Measurements from ENCODE around the gene ZNF212.
"Not testable (repeated sequence)": the region's sequence is repeated elsewhere in the genome, so short reads cannot be mapped to it uniquely, and the experiment has no call there.

The ZNF212 gene

DNA sequence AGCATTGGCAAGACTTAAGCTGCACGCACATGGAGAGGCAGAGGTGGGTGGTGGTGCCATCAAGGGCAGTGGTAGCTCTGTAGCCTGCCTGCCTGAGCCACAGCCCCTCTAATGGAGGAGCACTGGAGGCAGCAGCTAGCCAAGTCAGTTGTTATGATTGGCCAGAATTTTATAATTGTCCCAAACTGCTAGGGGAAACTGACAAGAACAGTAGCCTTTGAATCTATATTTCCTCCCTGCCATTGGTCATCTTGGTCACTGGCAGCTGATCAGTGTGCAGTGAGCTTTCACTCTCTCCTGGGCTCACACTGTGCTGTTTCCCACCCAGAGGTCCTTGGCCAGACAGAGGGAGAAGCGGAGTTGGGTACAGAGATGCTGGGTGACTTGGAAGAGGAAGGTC lies 12.9 kb downstream of the ZNF212 start:
- Mint-ChIP-seq H3K36me3 (ENCODE audit: low read depth) (peaks cover 25% of the 10 kb centered on the region), H3K4me3 (no peak overlapping the region), H3K9me3 (no peaks in the 10 kb centered on the region), H3K4me1 (ENCODE audit: low read depth) (peaks cover 15% of the 10 kb centered on the region), H3K27me3 (ENCODE audit: low read depth) (no peaks in the 10 kb centered on the region), H3K27ac (no peak overlapping the region)
- no peak for DNase-seq (ENCODE audit: low spot score)

DNA sequence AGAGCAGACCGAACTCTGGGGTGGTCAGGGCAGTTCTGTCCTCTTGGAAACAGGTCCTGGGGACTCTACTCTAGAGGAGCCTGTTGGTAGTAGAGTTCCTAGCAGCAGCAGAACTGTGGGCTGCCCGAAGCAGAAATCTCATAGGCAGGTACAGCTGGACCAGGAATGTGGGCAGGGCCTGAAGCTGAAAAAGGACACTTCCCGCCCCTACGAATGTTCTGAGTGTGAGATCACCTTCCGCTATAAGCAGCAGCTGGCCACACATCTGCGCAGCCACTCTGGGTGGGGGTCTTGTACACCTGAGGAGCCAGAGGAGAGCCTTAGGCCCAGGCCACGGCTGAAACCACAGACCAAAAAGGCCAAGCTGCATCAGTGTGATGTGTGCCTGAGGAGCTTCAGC lies 14.2 kb downstream of the ZNF212 start:
- H3K4me1 Mint-ChIP-seq (ENCODE audit: low read depth), result peaks cover 5% of the 10 kb centered on the region
- peaks cover 22% of the 10 kb centered on the region for H3K36me3 Mint-ChIP-seq (ENCODE audit: low read depth)
- H3K4me3 Mint-ChIP-seq, result no peak overlapping the region
- no peak overlapping the region for H3K27ac Mint-ChIP-seq
- DNase-seq (ENCODE audit: low spot score), result no peak
- H3K9me3 Mint-ChIP-seq, result no peaks in the 10 kb centered on the region
- H3K27me3 Mint-ChIP-seq (ENCODE audit: low read depth), result no peaks in the 10 kb centered on the region

DNA sequence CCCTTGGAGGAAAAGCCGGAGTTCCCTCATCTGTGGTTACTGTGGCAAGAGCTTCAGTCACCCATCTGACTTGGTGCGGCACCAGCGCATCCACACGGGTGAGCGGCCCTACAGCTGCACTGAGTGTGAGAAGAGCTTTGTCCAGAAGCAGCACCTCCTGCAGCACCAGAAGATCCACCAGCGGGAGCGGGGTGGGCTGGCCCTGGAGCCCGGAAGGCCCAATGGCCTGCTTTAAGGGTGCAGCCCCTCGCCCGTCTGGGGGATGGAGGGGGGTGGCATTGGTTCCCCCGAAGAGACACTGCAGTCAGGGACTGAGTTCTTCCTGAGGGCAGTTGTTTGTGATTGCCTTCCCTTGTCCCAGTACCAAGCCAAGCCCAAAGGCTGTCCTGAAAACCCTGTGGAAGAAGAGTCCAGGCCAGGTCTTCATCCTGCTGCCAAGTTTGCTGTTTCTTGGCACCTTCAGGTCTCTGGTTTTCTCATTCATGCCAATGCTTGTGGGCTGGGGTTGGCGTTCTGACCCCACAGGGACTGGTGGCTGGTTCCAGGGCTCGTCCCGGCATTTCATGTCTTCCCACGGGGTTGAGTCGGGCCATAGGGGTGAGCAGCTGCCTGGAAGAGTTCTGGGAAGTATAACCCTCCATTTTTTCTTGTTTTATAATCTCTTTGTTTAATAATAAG lies 14.9 kb downstream of the ZNF212 start:
- H3K4me1 Mint-ChIP-seq (ENCODE audit: low read depth), result peaks cover under 1% of the 10 kb centered on the region
- H3K27me3 Mint-ChIP-seq (ENCODE audit: low read depth), result no peaks in the 10 kb centered on the region
- H3K27ac Mint-ChIP-seq, result no peak overlapping the region
- no peak overlapping the region for H3K4me3 Mint-ChIP-seq
- no peaks in the 10 kb centered on the region for H3K9me3 Mint-ChIP-seq
- peaks cover 22% of the 10 kb centered on the region for H3K36me3 Mint-ChIP-seq (ENCODE audit: low read depth)
- DNase-seq (ENCODE audit: low spot score), result no peak

DNA sequence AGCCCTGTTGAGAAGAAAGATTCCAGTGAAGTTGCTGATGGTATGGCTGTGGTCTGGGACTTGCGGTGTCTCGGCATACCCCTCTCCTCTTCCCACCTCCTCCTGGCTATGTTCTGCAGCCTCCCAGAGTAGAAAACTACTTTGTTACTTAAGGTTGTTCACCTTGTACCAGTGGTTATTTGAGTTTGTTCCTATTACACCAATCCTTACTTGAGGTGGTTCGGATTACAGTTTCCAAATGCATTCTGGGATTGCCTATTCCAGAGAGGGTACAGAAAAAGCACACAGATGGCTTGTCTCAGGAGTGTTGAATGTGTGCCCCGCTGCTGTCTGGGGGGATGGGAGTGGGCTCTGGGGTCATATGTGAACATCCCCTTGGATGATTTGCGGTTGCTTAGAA lies 15.7 kb downstream of the ZNF212 start:
- no peaks in the 10 kb centered on the region for H3K9me3 Mint-ChIP-seq
- DNase-seq (ENCODE audit: low spot score), result no peak
- peaks cover 21% of the 10 kb centered on the region for H3K36me3 Mint-ChIP-seq (ENCODE audit: low read depth)
- H3K4me3 Mint-ChIP-seq, result no peak overlapping the region
- peaks cover 1% of the 10 kb centered on the region for H3K4me1 Mint-ChIP-seq (ENCODE audit: low read depth)
- H3K27ac Mint-ChIP-seq, result no peak overlapping the region
- H3K27me3 Mint-ChIP-seq (ENCODE audit: low read depth), result no peaks in the 10 kb centered on the region

DNA sequence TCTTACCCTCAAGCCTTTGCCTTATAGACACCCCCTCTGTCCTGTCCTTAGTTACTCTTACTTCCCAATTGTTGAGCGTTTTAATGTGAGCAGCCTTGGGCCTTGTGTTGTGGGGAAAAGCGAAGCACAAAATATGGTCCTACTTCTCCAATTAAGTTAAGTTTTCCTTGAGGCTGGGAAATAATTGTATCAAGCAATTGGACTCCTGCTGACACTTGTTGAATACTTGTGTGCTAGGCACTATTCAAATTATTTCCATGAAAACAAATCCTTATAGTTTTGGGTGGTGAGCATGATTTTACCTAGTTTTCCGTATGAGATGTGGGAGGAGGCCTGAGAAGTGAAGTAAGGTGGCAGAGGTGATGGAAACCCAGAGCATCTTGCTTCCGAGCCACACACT lies 17.1 kb downstream of the ZNF212 start:
- Mint-ChIP-seq H3K4me3 (no peak overlapping the region), H3K36me3 (ENCODE audit: low read depth) (peaks cover 15% of the 10 kb centered on the region), H3K9me3 (no peaks in the 10 kb centered on the region), H3K4me1 (ENCODE audit: low read depth) (peaks cover 7% of the 10 kb centered on the region), H3K27ac (no peak overlapping the region), H3K27me3 (ENCODE audit: low read depth) (no peaks in the 10 kb centered on the region)
- DNase-seq (ENCODE audit: low spot score), result no peak

DNA sequence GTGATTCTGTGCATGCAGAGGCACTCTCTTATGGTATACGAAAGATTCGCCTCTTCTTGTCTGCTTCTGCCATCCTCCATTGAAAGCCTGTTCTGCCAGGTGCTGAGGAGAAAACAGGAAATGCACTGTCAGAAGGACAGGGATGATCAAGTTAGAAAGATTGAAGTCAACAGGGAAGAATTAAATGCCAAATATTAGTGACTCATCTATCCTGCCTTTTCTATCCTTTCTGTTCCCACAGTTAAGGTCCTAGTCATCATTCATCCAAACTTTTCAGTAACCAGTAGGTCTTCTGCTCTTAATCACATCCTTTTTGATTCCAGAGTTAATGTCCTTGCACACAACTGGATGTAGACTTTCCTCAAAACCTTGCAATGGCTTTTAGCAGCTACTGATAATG lies 17.7 kb downstream of the ZNF212 start:
- Mint-ChIP-seq H3K27me3 (ENCODE audit: low read depth) (no peaks in the 10 kb centered on the region), H3K36me3 (ENCODE audit: low read depth) (peaks cover 12% of the 10 kb centered on the region), H3K27ac (no peak overlapping the region), H3K9me3 (no peaks in the 10 kb centered on the region), H3K4me3 (no peak overlapping the region), H3K4me1 (ENCODE audit: low read depth) (peaks cover 8% of the 10 kb centered on the region)
- DNase-seq (ENCODE audit: low spot score), result no peak

DNA sequence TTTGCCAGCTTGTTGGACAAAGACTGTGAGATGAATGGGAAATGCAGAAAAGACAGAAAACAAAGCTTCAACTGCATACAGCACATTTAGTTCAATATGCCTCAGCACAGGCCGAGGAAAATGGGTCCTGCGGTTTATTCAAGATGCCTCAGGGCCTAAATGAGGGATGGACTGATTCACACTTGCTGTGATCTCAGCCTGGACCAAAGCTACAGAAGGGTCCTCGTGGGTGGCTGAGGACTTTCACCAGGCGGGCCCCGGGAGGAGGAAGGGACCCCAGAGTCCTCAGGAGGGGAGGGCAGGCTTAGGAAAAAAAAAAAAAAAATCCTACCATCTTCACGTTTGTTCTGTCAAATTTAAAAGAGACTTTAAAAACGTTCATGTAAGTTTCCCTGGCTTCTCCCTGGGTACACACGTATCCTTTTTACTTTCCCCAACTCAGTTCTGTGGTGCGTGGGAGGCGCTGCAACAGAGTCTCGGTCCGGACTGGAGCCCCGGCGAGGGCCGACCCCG lies 21.9 kb downstream of the ZNF212 start:
- H3K27ac Mint-ChIP-seq, result peak overlapping the region; percentile 88
- H3K4me1 Mint-ChIP-seq (ENCODE audit: low read depth), result peaks cover 17% of the 10 kb centered on the region
- H3K36me3 Mint-ChIP-seq (ENCODE audit: low read depth), result peaks cover 8% of the 10 kb centered on the region
- no peaks in the 10 kb centered on the region for H3K9me3 Mint-ChIP-seq
- H3K27me3 Mint-ChIP-seq (ENCODE audit: low read depth), result no peaks in the 10 kb centered on the region
- DNase-seq (ENCODE audit: low spot score), result peak; percentile 38
- peak overlapping the region; percentile 83 for H3K4me3 Mint-ChIP-seq

DNA sequence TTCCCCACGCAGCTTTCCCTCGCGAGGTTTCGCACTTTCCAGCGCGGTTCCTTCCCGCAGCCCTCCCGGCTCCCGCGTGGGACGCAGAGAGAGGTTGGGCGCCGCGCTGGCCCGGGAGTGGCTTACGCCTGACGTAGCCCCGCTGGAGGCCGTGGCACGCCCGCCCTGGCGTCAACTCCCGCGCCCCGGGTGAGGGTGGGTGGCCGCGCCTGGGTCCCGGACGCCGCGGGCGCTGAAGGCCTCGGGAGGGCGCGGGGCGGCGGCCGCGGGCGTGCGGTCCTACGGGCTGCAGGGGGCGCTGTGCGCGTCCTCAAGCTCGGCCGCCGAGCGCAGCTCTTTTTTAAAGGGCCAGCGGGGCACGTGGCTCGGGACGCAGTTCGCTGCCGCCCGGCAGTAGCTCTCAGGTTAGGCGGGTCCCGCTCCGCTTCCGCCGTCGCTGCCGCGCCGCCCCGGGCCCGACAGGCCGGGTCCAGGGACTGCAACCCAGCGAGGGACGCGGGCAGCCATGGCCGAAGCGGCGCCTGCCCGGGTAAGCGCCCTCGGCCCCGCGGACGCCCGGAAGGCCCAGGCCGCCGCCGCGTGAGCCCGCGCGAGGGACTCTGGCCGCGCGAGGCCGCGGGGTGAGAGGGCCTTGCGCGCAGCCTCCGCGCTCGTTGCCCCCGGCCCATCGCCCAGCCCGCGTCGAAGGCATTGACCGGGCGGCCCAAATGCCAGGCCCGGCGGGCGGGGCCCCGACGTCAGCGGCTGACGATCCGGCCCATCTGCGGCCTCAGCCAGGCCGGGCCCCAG lies 22.6 kb downstream of the ZNF212 start, which contains the start of gene ZNF783:
Gene ZNF783 (plus strand): TSS at position 368 of the 789 bp plus-strand sequence. CDS start 138 bp downstream, at position 506.
- DNase-seq (ENCODE audit: low spot score), result peak; percentile 87
- Mint-ChIP-seq H3K4me3 (peak within 1 kb of the TSS; percentile 83), H3K27ac (peak within 1 kb of the TSS; percentile 88), H3K36me3 (ENCODE audit: low read depth) (peaks cover 13% of the 10 kb centered on the region), H3K27me3 (ENCODE audit: low read depth) (no peaks in the 10 kb centered on the region), H3K9me3 (no peaks in the 10 kb centered on the region), H3K4me1 (ENCODE audit: low read depth) (peaks cover 17% of the 10 kb centered on the region)

DNA sequence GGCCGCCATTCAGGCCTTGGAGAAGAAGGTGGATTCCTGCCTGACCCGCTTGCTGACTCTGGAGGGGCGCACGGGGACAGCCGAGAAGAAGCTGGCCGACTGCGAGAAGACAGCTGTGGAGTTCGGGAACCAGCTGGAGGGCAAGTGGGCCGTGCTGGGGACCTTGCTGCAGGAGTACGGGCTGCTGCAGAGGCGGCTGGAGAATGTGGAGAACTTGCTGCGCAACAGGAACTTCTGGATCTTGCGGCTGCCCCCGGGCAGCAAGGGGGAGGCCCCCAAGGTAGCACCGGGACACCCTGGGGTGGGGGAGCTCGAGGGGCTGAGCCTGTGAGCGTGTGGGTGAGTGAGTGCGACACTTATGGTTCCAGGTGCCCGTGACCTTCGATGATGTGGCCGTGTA lies 27.0 kb downstream of the ZNF212 start:
- no peak overlapping the region for H3K27ac Mint-ChIP-seq

DNA sequence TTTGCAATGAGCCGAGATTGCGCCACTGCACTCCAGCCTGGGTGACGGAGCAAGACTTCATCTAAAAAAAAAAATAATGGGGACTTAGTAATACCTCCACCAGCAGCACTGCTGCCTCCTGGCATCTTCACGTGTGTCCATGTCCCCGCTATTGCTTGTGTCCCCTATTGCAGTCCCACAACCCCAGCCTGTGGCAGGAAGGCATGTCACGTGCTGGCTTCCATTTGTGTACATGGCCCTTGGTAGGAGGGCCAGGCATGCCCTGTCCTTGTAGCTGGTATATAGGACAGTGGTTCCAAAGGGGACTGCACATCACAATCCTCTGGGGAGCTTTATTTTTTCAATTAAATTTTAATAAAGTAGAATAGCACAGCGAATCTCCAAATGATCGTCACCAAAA lies 28.3 kb downstream of the ZNF212 start:
- H3K4me3 Mint-ChIP-seq, result no peak overlapping the region
- no peak overlapping the region for H3K27ac Mint-ChIP-seq
- peaks cover 11% of the 10 kb centered on the region for H3K4me1 Mint-ChIP-seq (ENCODE audit: low read depth)
- H3K27me3 Mint-ChIP-seq (ENCODE audit: low read depth), result no peaks in the 10 kb centered on the region
- DNase-seq (ENCODE audit: low spot score), result no peak
- H3K9me3 Mint-ChIP-seq, result no peaks in the 10 kb centered on the region
- peaks cover 36% of the 10 kb centered on the region for H3K36me3 Mint-ChIP-seq (ENCODE audit: low read depth)

More for the DNA sequence above, 27.0 kb downstream of the ZNF212 start:
- peaks cover 36% of the 10 kb centered on the region for H3K36me3 Mint-ChIP-seq (ENCODE audit: low read depth)
- H3K27me3 Mint-ChIP-seq (ENCODE audit: low read depth), result no peaks in the 10 kb centered on the region
- H3K9me3 Mint-ChIP-seq, result no peaks in the 10 kb centered on the region
- peaks cover 10% of the 10 kb centered on the region for H3K4me1 Mint-ChIP-seq (ENCODE audit: low read depth)
- DNase-seq (ENCODE audit: low spot score), result no peak
- H3K4me3 Mint-ChIP-seq, result no peak overlapping the region

DNA sequence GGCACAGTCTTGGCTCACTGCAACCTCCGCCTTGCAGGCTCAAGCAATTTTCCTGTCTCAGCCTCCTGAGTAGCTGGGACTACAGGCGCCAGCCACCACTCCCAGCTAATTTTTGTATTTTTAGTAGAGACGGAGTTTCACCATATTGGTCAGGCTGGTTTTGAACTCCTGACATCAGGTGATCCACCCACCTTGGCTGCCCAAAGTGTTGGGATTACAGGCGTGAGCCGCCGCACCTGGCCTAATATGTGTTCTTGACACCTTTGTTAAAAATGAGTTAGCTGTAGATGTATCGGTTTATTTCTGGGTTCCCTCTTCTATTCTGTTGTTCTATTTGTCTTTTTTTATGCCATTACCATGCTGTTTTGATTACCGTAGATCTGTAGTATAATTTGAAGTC lies 35.0 kb downstream of the ZNF212 start:
- not testable (repeated sequence) for H3K27me3 Mint-ChIP-seq (ENCODE audit: low read depth); H3K9me3 Mint-ChIP-seq; DNase-seq (ENCODE audit: low spot score); H3K4me3 Mint-ChIP-seq; H3K4me1 Mint-ChIP-seq (ENCODE audit: low read depth)
- peak overlapping the region; percentile 74 for H3K27ac Mint-ChIP-seq
- H3K36me3 Mint-ChIP-seq (ENCODE audit: low read depth), result peaks cover 44% of the 10 kb centered on the region

DNA sequence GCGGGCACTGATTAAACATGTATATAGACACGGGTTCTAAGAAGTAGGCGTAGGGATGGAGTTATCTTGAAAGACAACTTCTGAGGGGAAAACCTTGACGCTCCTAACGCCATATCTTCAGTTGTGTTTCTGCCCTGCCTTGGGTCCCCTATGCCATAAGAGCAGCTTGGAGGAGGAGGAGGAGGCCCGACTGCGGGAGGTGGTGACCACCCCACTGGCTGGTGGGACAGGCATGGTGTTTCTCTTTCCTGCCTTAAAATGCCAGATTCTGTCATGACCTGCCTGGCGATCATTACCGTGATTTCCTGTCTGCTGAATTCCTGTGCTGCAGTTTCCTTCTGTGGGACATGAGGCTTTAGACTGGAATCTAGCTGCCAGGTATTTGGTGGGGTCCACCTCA lies 38.4 kb downstream of the ZNF212 start:
- no peak overlapping the region for H3K27ac Mint-ChIP-seq
- H3K4me1 Mint-ChIP-seq (ENCODE audit: low read depth), result no peaks in the 10 kb centered on the region
- no peak for DNase-seq (ENCODE audit: low spot score)
- no peak overlapping the region for H3K4me3 Mint-ChIP-seq
- no peaks in the 10 kb centered on the region for H3K9me3 Mint-ChIP-seq
- peaks cover 47% of the 10 kb centered on the region for H3K36me3 Mint-ChIP-seq (ENCODE audit: low read depth)
- H3K27me3 Mint-ChIP-seq (ENCODE audit: low read depth), result no peaks in the 10 kb centered on the region

DNA sequence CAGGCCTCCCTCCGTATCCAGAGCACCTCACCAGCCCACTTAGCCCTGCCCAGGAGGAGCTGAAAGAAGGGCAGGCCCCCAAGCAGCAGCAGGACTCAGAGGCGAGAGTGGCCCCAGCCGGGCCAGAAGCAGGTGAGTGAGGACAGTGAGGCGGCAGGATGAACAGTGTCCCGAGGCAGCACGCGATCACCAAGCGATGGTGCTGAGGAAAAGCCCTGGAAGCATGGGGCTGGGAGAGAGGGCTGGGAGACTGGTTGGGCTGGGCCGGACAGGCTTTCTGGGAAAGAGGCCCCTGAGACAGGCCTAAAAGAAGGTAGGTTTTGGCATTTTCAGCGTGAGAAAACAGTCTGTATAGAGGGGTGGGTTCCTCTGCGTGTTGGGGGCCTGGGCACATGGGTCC lies 38.9 kb downstream of the ZNF212 start:
- Mint-ChIP-seq H3K36me3 (ENCODE audit: low read depth) (peaks cover 44% of the 10 kb centered on the region), H3K9me3 (no peaks in the 10 kb centered on the region), H3K27me3 (ENCODE audit: low read depth) (no peaks in the 10 kb centered on the region), H3K4me3 (no peak overlapping the region), H3K4me1 (ENCODE audit: low read depth) (no peaks in the 10 kb centered on the region), H3K27ac (no peak overlapping the region)
- DNase-seq (ENCODE audit: low spot score), result no peak

DNA sequence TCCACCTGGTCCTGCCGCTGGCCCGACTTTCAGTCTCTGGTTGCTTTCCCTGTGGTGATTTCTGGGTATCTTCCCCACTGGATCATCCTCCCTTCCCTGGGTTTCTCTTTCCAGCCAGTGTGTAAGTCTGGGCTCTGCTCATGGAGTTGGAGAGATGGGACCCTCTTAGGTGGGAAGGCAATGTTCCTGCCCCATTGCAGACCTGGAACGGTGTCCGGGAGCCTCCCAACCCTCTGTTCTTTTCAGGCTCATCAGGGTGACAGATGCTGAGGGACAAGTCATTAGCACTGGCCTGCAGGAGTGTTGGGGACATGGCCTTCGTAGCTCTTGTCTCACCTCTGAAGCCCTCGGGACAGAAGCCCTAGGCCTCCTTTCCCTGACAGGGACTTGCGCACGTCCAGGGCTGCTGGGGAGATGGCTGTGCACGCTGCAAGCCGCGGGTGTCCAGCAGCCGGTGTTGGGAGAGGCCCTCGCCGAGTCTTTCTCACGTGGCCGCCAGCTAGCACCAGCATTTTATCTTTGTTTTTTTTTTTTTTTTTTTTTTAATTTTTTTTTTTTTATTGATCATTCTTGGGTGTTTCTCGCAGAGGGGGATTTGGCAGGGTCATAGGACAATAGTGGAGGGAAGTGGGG lies 39.8 kb downstream of the ZNF212 start:
- no peaks in the 10 kb centered on the region for H3K27me3 Mint-ChIP-seq (ENCODE audit: low read depth)
- H3K9me3 Mint-ChIP-seq, result no peaks in the 10 kb centered on the region
- H3K36me3 Mint-ChIP-seq (ENCODE audit: low read depth), result peaks cover 42% of the 10 kb centered on the region
- H3K4me3 Mint-ChIP-seq, result no peak overlapping the region
- H3K27ac Mint-ChIP-seq, result no peak overlapping the region
- DNase-seq (ENCODE audit: low spot score), result no peak
- H3K4me1 Mint-ChIP-seq (ENCODE audit: low read depth), result peaks cover 2% of the 10 kb centered on the region
